Lung microvascular endothelial cell (primary cell): ENCODE measurements around the gene PLXNA1. TPM values are rescaled to one million over a fixed set of nuclear protein-coding genes. Genes with fewer than 3 reads are reported as not detected.

Source experiments
- DNase-seq, 2 donors: peaks; one replicate each; pipeline versions ENCODE4 v3.0.0 to v3.0.0-alpha.2; 2010; ENCODE audit warnings: low read depth in 2 of 2
- total RNA-seq: library from RNA; depleted of rRNA; stranded (reverse); fragments of >200 nt; gene quantifications from 2 replicates; pipeline ENCODE4 v1.2.1, GENCODE V29; 2014

Gene PLXNA1
- total RNA-seq = 10.9 and 15.1 TPM in 2 replicates

GRCh38 chr3:126982471-126983175 lies at the start of gene PLXNA1:
Gene PLXNA1 (plus strand): TSS chr3:126983115. CDS start chr3:126988594, 5,479 bp downstream.
- DNase-seq = peak; percentile 82 to 84

- no peak for DNase-seq
Observed at GRCh38 chr3:126934031-126934531, 48.8 kb upstream of the PLXNA1 start.

GRCh38 chr3:126934991-126935390 lies 47.9 kb upstream of the PLXNA1 start:
- DNase-seq = no peak

DNA sequence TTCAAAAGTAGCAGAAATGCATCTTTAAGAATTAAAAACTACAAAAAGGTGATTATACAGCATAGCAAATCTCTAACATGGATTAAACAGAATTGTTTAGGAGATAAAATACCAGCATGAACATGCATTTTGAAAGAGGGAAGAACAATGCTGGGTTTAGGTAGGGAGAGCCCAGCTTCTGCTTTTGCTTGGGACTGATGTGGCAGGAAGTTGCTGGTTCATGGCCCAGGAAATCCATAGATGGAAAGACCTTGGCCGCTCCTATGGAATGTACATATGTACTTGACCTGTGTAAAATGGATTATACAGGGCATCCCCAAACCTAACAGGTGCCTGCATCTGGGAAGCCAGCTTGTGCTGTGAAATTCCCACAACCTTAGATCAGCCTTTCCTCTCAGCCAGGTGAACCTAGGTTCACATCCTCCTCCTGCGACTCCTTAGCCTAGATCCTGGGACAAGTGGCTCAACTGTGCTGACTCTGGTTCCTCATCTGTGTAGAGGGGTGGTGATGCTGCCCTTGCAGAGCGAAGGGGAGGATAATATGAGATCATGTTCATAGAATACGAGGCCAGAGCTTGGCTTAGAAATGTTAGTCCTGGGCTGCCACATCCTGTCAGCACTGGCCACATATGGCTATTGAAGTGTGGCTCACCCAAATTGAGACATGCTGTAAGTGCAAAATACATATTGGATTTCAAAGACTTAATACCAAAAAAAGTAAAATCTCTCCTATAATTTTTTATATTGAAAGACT lies 47.0 kb upstream of the PLXNA1 start:
- no peak for DNase-seq

DNA sequence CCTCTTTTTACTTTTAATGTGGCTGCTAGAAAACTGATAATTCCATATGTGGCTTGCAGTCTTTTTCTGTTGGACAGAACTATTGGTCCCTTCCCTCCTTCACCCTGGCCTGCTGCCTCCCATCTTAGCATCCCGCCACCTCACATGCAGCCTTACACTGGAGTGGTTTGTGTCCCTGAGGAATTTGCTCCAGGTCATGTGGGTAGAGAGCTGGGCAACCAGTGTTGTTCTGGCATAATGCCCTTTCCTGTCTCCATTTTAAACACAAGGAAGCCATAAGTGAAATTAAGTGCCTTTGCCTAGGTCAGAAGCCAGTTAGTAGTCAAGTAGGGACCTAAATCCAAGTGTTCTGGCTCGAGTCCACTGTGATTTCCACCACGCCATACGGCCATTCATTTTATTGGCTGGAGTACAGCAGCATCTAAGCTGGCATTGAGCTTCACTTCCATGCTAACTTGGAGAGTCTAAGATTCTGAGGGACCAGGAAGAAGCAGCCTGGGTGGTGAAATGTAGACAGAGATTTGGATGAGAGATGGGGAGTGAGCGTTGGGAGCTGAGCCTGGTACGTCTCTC lies 46.0 kb upstream of the PLXNA1 start:
- no peak for DNase-seq

- no peak for DNase-seq
Observed at GRCh38 chr3:126937533-126937932, 45.4 kb upstream of the PLXNA1 start.

DNA sequence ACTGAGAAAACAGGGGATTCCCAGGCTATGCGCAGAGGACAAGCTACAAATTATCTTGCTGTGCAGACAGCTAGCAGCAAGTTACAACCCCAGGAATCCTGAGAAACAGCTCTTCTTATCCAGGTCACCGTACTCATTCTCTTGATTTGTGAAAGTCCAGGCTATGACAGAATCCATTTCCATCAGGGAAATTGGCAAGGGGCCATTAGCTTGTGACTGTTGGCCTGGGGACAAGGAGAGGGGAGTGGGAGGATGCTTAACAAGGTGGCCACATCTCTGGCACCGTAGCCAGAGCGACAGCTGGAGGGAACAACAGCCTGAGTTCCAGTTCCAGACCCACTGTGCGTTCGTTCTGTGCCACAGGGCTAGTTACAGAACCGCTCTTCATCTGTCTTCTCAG lies 44.9 kb upstream of the PLXNA1 start:
- DNase-seq = peak; percentile 19 to 82

DNA sequence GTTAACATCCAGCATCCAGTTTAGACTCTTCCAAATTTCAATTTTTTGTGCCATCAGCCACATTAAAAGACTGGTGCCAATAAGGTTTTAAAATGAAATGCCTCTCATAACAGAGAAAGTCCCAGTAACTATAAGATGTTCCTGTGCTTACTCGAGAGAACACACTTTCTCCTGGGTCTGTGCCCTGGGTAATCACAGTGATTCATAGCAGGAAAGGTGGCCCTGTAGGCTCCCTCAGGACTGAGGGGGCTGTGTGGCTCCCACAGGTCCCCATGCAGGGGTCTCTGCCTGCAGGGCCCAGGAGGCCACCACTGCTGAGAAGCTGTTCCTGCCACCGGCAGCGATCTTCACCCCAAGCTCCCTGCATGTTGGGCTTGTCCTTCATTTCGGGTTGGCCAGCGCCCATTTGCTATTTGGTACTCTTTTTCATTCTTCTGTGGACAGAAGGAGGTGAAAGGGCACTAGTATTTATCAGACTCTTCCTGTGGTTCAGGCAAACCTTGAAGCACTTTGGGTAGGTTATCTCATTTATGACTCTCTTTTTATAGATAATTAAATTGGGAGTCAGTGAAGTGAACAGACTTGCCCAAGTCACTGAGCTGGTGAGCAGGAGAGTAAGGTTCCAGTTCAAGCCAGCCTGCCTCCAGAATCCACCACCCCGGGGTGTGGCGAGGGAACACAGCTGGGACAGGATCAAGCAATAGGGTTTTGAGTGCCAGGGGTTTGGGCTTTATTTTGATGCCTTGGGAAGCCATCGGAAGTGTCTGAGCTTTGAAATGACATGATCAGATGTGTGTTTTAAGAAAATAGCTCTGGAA lies 44.2 kb upstream of the PLXNA1 start:
- DNase-seq = no peak

DNA sequence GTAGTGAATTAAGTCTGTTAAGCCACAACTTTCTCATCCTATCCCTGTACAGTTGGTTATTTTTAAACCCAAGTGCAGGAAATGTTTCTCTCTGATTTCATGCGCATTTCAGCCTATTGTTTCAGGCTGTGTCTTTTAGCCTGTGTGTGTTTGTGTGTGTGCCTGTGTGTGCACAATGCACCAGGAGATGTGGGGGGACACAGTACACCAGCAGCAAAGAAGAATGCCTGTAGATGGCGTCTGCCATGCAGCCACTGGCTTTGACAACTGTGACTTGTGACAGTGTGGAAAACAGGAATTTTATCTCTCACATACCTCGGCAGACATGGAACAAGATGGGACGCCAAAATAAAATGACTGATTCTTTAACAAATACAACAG lies 43.6 kb upstream of the PLXNA1 start:
- peak; percentile 54 to 76 for DNase-seq

GRCh38 chr3:126939733-126940132 lies 43.2 kb upstream of the PLXNA1 start:
- no peak for DNase-seq

DNA sequence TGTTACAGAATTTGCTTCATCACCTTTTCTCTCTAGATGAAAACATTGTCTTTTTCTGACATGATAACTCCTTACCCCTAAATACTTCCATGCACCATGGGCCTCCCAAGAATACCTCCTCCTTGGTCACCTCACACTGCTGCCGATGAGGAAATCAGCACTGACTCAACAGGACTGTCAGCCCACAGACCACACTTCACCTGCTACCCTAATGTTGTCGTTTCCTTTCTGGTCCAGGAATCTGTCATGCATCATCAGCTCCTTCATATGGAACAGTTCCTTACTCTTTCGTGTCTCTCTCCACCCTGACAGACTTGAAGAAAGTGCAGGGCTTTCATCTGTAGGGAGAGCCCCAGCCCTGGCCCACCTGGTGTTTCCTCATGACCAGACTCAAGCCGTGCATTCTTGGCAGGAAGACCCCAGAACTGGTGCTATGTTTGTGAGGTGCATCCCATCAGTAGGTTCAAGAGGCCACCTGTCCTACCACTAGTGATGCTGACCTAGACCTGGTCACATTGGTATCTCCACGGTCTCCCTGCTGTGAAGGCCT lies 41.1 kb upstream of the PLXNA1 start:
- no peak for DNase-seq

- no peak for DNase-seq
Observed at GRCh38 chr3:126944089-126944965, 38.6 kb upstream of the PLXNA1 start.

- no peak for DNase-seq
Observed at GRCh38 chr3:126945171-126945721, 37.7 kb upstream of the PLXNA1 start.

DNA sequence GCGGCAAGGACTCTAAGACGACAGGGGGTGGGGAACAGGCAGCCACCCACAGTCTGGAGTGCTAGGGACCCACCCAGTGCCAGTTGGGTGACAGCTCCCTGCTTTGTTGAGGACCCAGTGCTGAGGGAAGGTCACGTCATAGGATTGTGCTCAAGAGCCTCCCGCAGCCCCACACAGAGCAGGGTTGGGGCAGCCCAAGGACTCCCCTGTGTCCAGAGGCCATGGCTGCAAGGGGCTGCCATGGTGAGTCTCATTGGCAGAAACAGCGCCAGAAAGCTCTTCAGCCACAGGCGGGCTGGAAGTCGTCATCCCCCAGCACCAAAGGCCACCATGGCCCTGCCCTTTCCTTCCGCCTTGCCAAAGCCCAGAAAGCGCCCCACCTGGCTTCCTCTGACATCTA lies 37.0 kb upstream of the PLXNA1 start:
- no peak for DNase-seq

DNA sequence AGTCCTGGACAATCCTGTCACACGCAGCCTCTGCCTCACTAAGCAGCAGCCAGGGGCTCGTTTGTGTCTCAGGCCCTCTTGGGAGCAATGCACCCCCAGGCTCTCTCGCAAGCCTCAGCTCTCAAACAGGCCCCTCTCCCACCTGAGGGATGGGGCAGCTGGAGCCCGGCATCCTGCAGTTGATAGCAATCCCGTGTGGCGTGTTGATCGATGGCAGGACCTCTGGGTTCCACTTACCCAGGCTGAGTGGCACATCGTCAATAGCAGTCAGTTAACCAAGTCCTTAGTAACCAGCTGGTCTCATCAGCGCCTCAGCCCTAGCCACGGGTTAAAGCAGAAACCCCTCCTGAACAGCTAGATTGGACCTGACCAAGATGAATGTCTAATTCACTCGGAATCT lies 36.5 kb upstream of the PLXNA1 start:
- no peak for DNase-seq

DNA sequence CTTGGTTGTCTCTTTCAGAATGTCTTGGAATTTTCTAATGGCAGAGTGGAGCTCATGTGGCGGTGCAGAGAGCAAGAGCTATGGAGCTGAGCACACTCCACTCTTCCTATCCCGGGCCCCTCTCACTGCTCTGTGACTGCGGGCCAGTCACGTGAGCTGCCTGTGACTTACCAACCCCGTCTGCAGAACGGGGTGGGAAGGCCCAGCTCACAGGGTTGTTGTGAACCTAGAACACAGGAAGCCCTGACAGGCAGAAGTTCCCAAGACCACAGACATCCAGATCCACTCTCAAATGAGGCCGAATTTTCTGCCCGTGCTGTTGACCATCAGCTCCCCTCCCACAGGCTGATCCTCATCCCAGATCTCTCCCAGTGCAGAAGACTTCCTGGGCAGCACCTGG lies 35.5 kb upstream of the PLXNA1 start:
- no peak for DNase-seq

DNA sequence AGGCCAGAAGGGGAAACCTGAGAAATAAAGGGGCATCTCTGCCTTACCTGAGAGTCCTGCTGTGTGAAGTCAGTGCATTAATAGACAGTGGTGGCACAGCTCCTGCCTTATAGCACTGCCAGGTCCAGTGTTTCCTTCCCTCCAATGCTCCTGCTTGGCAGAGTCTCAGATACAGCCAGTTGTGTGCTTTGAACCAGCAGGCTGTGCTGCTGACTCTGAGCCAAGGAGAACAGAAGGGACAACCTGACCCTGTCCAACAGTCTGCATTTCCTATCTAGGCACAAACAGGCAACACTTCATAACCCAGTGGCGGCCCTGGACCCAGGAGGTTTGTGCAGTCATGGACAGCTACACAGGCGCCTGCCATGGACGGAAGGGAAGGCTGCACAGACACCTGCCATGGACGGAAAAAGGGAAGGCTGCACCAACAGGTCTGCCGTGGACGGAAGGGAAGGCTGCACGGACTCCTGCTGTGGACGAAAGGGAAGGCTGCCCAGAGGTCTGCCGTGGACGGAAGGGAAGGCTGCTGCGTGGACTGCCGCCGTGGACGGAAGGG lies 33.9 kb upstream of the PLXNA1 start:
- DNase-seq = no peak

DNA sequence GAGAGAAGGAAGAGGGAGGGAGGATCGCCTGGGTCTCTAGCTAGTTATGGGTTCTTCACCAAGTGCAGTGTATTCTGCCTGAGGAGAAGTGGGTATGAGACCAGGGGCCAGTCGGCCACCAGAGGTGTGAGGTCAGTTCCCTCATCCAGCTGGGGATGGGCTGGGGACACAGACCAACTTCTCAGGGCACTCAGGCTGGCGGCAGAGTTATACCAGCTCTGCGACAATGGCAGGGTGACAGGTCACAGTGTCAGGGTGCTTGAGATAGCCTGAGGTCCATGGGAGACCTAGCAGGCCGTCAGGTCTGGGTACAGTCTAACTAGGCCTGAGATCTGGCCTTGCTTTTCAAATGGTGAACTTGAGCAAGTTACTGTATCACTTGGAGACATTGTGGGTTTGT lies 31.4 kb upstream of the PLXNA1 start:
- DNase-seq = no peak

GRCh38 chr3:126952261-126952982 lies 30.5 kb upstream of the PLXNA1 start:
- no peak for DNase-seq
